Memory B cell (primary cell): ENCODE measurements around the gene CLDN5.

Experiments
- ATAC-seq: fragments of 150-1000 bp; cut with Tn5 transposase; 2 replicates; pipeline ENCODE4 v1.10.0; 2021; ENCODE audit warnings: low read depth, mild to moderate bottlenecking, moderate library complexity
- DNase-seq, 2 donors: peaks; one replicate each; pipeline ENCODE4 v3.0.0; 2022; ENCODE audit warnings: low spot score in 2 of 2
- H3K27ac Mint-ChIP-seq: one replicate; pipeline ENCODE4 v1.8.0; 2022; ENCODE audit warnings: mild to moderate bottlenecking, moderate library complexity, mixed read lengths
- H3K27me3 Mint-ChIP-seq: one replicate; pipeline ENCODE4 v1.8.0; 2022; ENCODE audit warnings: mixed read lengths
- H3K36me3 Mint-ChIP-seq: one replicate; pipeline ENCODE4 v1.8.0; 2022; ENCODE audit warnings: mild to moderate bottlenecking, mixed read lengths
- H3K4me1 Mint-ChIP-seq: one replicate; pipeline ENCODE4 v1.8.0; 2022; ENCODE audit warnings: mixed read lengths
- H3K4me3 Mint-ChIP-seq: one replicate; pipeline ENCODE4 v1.8.0; 2022; ENCODE audit warnings: mild to moderate bottlenecking, moderate library complexity, mixed read lengths
- H3K9me3 Mint-ChIP-seq: one replicate; pipeline ENCODE4 v1.8.0; 2022; ENCODE audit warnings: mixed read lengths

The CLDN5 gene

DNA sequence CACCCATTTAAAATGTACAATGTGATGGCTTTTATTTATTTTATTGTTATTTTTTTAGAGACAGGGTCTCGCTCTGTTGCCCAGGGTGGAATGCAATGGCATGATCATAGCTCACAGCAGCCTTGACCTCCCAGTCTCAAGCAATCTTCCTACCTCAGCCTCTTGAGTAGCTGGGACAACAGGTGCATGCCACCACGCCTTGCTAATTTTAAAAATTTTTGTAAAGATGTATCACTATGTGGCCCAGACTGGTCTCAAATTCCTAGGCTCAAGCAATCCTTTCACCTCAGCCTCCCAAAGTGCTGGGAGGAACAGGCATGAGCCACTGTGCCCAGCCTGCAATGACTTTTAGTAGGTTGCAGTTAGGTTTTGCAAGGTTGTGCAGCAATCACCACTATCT is 14.3 kb downstream of the CLDN5 start:
- no peak overlapping the region for H3K27ac Mint-ChIP-seq
- ATAC-seq (no peak), DNase-seq (no peak)
- peaks cover 4% of the 10 kb centered on the region for H3K9me3 Mint-ChIP-seq
- H3K4me1 Mint-ChIP-seq, result peaks cover 3% of the 10 kb centered on the region
- no peaks in the 10 kb centered on the region for H3K27me3 Mint-ChIP-seq
- peaks cover 3% of the 10 kb centered on the region for H3K36me3 Mint-ChIP-seq
- no peak overlapping the region for H3K4me3 Mint-ChIP-seq

DNA sequence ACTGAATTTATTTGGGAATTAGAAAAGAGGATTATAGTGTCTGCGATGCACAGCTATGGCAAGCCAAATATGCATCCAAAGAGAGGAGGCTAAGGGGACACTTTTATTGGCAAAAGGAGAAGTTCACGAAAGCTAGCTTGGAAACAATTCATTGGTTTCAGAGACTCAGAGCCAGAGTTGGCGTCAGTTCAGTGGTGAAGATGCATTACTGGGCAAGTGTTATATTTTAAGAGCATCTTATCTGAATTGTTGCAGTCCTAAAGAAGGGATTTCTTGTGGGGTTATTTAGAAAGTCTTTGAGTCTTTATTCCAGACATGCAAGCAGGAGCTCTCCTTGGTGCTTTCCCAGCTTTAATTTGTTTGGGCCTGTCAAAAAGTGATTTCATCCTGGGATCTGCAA is 15.0 kb downstream of the CLDN5 start:
- H3K27ac Mint-ChIP-seq, result no peak overlapping the region
- H3K36me3 Mint-ChIP-seq, result peaks cover 3% of the 10 kb centered on the region
- DNase-seq, result no peak

DNA sequence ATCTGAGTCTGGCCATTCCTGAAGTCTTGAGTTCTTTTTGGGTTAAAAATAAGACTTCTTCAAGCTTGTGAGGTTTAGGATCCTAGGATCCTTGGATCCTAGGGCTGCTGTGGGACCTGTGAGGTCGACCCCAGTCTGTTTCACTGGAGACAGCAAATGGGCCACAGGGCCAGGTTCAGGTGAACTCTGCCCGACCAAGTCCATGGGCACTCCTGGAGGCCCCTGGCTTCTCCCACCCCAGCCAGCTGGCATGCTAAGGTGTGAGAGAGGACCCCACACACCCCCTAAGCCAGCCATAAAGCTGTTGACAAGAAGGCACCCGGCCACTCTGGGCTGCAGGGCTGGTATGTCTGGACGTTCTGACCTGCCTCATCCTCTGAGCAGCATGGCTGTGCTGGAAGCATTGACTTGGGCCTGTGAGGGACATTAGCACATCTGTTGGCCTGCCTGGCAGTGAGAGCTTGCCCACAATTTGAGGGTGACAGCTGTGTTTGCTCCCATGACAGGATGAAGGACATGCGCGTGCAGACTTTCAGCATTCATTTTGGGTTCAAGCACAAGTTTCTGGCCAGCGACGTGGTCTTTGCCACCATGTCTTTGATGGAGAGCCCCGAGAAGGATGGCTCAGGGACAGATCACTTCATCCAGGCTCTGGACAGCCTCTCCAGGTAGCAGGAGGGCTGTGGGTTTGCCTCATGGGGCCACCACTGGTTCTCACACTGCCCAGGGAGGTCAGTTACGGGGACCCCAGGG is 16.0 kb downstream of the CLDN5 start:
- no peak for DNase-seq
- peaks cover 3% of the 10 kb centered on the region for H3K4me1 Mint-ChIP-seq

More for the DNA sequence above, 15.0 kb downstream of the CLDN5 start:
- Mint-ChIP-seq H3K4me3 (no peak overlapping the region), H3K4me1 (peaks cover 3% of the 10 kb centered on the region), H3K9me3 (peaks cover 4% of the 10 kb centered on the region), H3K27me3 (no peaks in the 10 kb centered on the region)
- ATAC-seq, result no peak

GRCh38 chr22:19507534-19507861 is 16.7 kb downstream of the CLDN5 start:
- peaks cover 3% of the 10 kb centered on the region for H3K4me1 Mint-ChIP-seq
- no peaks in the 10 kb centered on the region for H3K9me3 Mint-ChIP-seq
- H3K27ac Mint-ChIP-seq, result no peak overlapping the region
- H3K4me3 Mint-ChIP-seq, result no peak overlapping the region
- no peak for ATAC-seq
- H3K36me3 Mint-ChIP-seq, result no peaks in the 10 kb centered on the region
- DNase-seq, result no peak
- no peaks in the 10 kb centered on the region for H3K27me3 Mint-ChIP-seq

More for the DNA sequence above, 16.0 kb downstream of the CLDN5 start:
- Mint-ChIP-seq H3K27ac (no peak overlapping the region), H3K4me3 (no peak overlapping the region), H3K27me3 (no peaks in the 10 kb centered on the region), H3K36me3 (no peaks in the 10 kb centered on the region), H3K9me3 (no peaks in the 10 kb centered on the region)
- no peak for ATAC-seq

GRCh38 chr22:19506212-19506611 is 18.0 kb downstream of the CLDN5 start:
- H3K4me3 Mint-ChIP-seq, result no peak overlapping the region
- H3K4me1 Mint-ChIP-seq, result peaks cover 3% of the 10 kb centered on the region
- ATAC-seq, result no peak
- DNase-seq, result no peak
- H3K9me3 Mint-ChIP-seq, result no peaks in the 10 kb centered on the region
- no peak overlapping the region for H3K27ac Mint-ChIP-seq
- H3K36me3 Mint-ChIP-seq, result no peaks in the 10 kb centered on the region
- H3K27me3 Mint-ChIP-seq, result no peaks in the 10 kb centered on the region

- Mint-ChIP-seq H3K4me3 (no peak overlapping the region), H3K9me3 (no peaks in the 10 kb centered on the region), H3K4me1 (peaks cover 3% of the 10 kb centered on the region), H3K27me3 (no peaks in the 10 kb centered on the region), H3K27ac (no peak overlapping the region), H3K36me3 (no peaks in the 10 kb centered on the region)
- DNase-seq (no peak), ATAC-seq (no peak)
These were observed 18.5 kb downstream of the CLDN5 start for GRCh38 chr22:19505735-19506126.

- Mint-ChIP-seq H3K27me3 (no peaks in the 10 kb centered on the region), H3K36me3 (no peaks in the 10 kb centered on the region), H3K4me1 (peaks cover 3% of the 10 kb centered on the region), H3K9me3 (no peaks in the 10 kb centered on the region), H3K4me3 (no peak overlapping the region), H3K27ac (no peak overlapping the region)
- ATAC-seq, result no peak
- DNase-seq, result no peak
These were observed 19.1 kb downstream of the CLDN5 start for GRCh38 chr22:19504900-19505734.

DNA sequence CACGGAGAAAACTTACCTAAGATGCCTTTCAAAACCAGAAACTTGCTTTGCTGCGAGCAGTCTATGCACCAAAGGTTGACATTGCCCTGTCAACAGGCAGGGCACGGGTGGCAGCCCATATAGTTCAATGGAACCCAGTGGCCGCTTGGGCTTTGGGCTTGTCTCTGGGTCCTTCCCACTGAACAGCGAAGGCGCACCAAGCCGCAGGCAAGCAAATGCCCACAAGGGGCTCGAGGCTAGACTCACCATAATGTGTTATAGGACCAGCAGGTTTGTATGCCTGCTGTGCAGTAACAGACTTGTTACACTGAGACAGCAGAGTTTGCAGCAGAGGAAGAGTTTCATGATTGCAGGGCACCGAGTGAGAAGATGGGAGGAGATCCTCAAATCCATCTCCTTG is 20.3 kb downstream of the CLDN5 start:
- peaks cover 3% of the 10 kb centered on the region for H3K4me1 Mint-ChIP-seq
- no peak for ATAC-seq
- no peak overlapping the region for H3K4me3 Mint-ChIP-seq
- no peak for DNase-seq
- H3K27me3 Mint-ChIP-seq, result no peaks in the 10 kb centered on the region
- no peaks in the 10 kb centered on the region for H3K9me3 Mint-ChIP-seq
- H3K36me3 Mint-ChIP-seq, result no peaks in the 10 kb centered on the region
- H3K27ac Mint-ChIP-seq, result no peak overlapping the region

GRCh38 chr22:19503367-19503766 is 20.8 kb downstream of the CLDN5 start:
- ATAC-seq (no peak), DNase-seq (no peak)
- no peak overlapping the region for H3K4me3 Mint-ChIP-seq
- H3K27ac Mint-ChIP-seq, result no peak overlapping the region
- H3K36me3 Mint-ChIP-seq, result no peaks in the 10 kb centered on the region
- no peaks in the 10 kb centered on the region for H3K27me3 Mint-ChIP-seq
- no peaks in the 10 kb centered on the region for H3K9me3 Mint-ChIP-seq
- peaks cover 3% of the 10 kb centered on the region for H3K4me1 Mint-ChIP-seq

- Mint-ChIP-seq H3K4me1 (peaks cover 3% of the 10 kb centered on the region), H3K9me3 (no peaks in the 10 kb centered on the region), H3K27ac (no peak overlapping the region), H3K36me3 (no peaks in the 10 kb centered on the region), H3K4me3 (no peak overlapping the region), H3K27me3 (no peaks in the 10 kb centered on the region)
- no peak for DNase-seq
- ATAC-seq, result no peak
These were observed 22.2 kb downstream of the CLDN5 start for GRCh38 chr22:19501897-19502447.

DNA sequence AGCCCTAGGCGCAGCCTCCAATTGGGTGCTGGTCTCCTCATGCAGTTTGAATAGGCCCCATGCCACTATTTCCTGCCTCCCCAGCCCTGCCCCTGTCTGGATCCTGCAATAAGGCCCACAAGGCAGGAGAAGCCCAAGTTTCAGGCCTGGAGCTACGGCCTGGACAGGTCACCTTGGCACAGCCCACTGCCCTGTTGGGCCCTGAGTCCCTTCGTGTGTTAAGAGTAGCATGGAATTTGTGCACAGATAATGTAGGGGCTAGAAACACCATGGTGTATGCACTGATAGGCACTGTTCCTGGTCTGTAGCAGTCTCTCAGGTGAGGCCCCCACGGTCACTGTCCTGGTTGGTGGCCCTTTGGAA is 24.3 kb downstream of the CLDN5 start:
- DNase-seq (no peak), ATAC-seq (no peak)
- H3K36me3 Mint-ChIP-seq, result no peaks in the 10 kb centered on the region
- no peak overlapping the region for H3K27ac Mint-ChIP-seq
- no peaks in the 10 kb centered on the region for H3K27me3 Mint-ChIP-seq
- no peaks in the 10 kb centered on the region for H3K4me1 Mint-ChIP-seq
- no peaks in the 10 kb centered on the region for H3K9me3 Mint-ChIP-seq
- no peak overlapping the region for H3K4me3 Mint-ChIP-seq

GRCh38 chr22:19499236-19499879 is 24.9 kb downstream of the CLDN5 start:
- DNase-seq (no peak), ATAC-seq (no peak)
- no peaks in the 10 kb centered on the region for H3K9me3 Mint-ChIP-seq
- no peaks in the 10 kb centered on the region for H3K27me3 Mint-ChIP-seq
- H3K4me3 Mint-ChIP-seq, result no peak overlapping the region
- H3K36me3 Mint-ChIP-seq, result no peaks in the 10 kb centered on the region
- no peak overlapping the region for H3K27ac Mint-ChIP-seq
- H3K4me1 Mint-ChIP-seq, result no peaks in the 10 kb centered on the region

GRCh38 chr22:19498866-19499190 is 25.4 kb downstream of the CLDN5 start:
- no peaks in the 10 kb centered on the region for H3K27me3 Mint-ChIP-seq
- no peaks in the 10 kb centered on the region for H3K9me3 Mint-ChIP-seq
- H3K27ac Mint-ChIP-seq, result no peak overlapping the region
- ATAC-seq (no peak), DNase-seq (no peak)
- H3K36me3 Mint-ChIP-seq, result no peaks in the 10 kb centered on the region
- H3K4me1 Mint-ChIP-seq, result no peaks in the 10 kb centered on the region
- no peak overlapping the region for H3K4me3 Mint-ChIP-seq

- Mint-ChIP-seq H3K36me3 (no peaks in the 10 kb centered on the region), H3K27me3 (no peaks in the 10 kb centered on the region), H3K4me1 (no peaks in the 10 kb centered on the region), H3K27ac (no peak overlapping the region), H3K9me3 (no peaks in the 10 kb centered on the region), H3K4me3 (no peak overlapping the region)
- DNase-seq (no peak), ATAC-seq (no peak)
These were observed 25.9 kb downstream of the CLDN5 start for GRCh38 chr22:19498154-19498865.
